Measurements from ENCODE around the gene CAMTA1. TPM values are rescaled to one million over a fixed set of nuclear protein-coding genes. Genes with fewer than 3 reads are reported as not detected.

CAMTA1 gene
- total and polyA plus RNA-seq, 2 experiments from 2014 or later, result 89.0 to 145 TPM

- Histone ChIP-seq H3K79me2 (no peaks in the 10 kb centered on the region), H3K4me3 (no peak overlapping the region), H4K20me1 (ENCODE audit: insufficient read depth, poor library complexity, severe bottlenecking) (no peaks in the 10 kb centered on the region), H3K36me3 (replicated peaks; ENCODE audit: insufficient read depth, low read depth) (no peaks in the 10 kb centered on the region), H3K27ac (no peak overlapping the region), H3K4me2 (no peak overlapping the region), H3K4me1 (ENCODE audit: insufficient read depth) (no peaks in the 10 kb centered on the region), H2AFZ (no peak overlapping the region), H3K9me3 (ENCODE audit: low read depth) (no peaks in the 10 kb centered on the region), H3K9me2 (replicated peaks; ENCODE audit: insufficient read depth) (no peaks in the 10 kb centered on the region), H3K27me3 (no peaks in the 10 kb centered on the region)
- WGBS (ENCODE audit: low lambda C conversion rate, missing lambda C conversion rate), result 91% methylated on average over 15 of the region's 15 CpGs
- TF ChIP-seq EZH2 (IDR thresholded peaks at IDR 0.05; ENCODE audit: borderline replicate concordance) (no peak), CTCF (IDR thresholded peaks at IDR 0.05; ENCODE audit: poor library complexity) (no peak), EZH2phosphoT487 (IDR thresholded peaks at IDR 0.05; ENCODE audit: low read depth, severe bottlenecking, unreplicated experiment) (no peak)
- DNase-seq (ENCODE audit: low spot score), result no peak
Measured at GRCh38 chr1:7232441-7233236, 447.4 kb downstream of the CAMTA1 start.

GRCh38 chr1:7233237-7233540 is 447.9 kb downstream of the CAMTA1 start:
- Histone ChIP-seq H2AFZ (no peak overlapping the region), H3K4me1 (ENCODE audit: insufficient read depth) (no peaks in the 10 kb centered on the region), H3K9me2 (replicated peaks; ENCODE audit: insufficient read depth) (no peaks in the 10 kb centered on the region), H3K36me3 (replicated peaks; ENCODE audit: insufficient read depth, low read depth) (no peaks in the 10 kb centered on the region), H3K4me2 (no peak overlapping the region), H3K79me2 (no peaks in the 10 kb centered on the region), H3K27me3 (no peaks in the 10 kb centered on the region), H4K20me1 (ENCODE audit: insufficient read depth, poor library complexity, severe bottlenecking) (no peaks in the 10 kb centered on the region), H3K4me3 (no peak overlapping the region), H3K9me3 (ENCODE audit: low read depth) (no peaks in the 10 kb centered on the region), H3K27ac (no peak overlapping the region)
- no peak for DNase-seq (ENCODE audit: low spot score)
- no peak for TF ChIP-seq EZH2 (IDR thresholded peaks at IDR 0.05; ENCODE audit: borderline replicate concordance)
- no peak for TF ChIP-seq CTCF (IDR thresholded peaks at IDR 0.05; ENCODE audit: poor library complexity)
- no peak for TF ChIP-seq EZH2phosphoT487 (IDR thresholded peaks at IDR 0.05; ENCODE audit: low read depth, severe bottlenecking, unreplicated experiment)
- 96% methylated on average over 6 of the region's 6 CpGs for WGBS (ENCODE audit: low lambda C conversion rate, missing lambda C conversion rate)

- H3K9me3 ChIP-seq (ENCODE audit: low read depth), result no peaks in the 10 kb centered on the region
- no peaks in the 10 kb centered on the region for H3K79me2 ChIP-seq
- no peaks in the 10 kb centered on the region for H3K27me3 ChIP-seq
- no peak for TF ChIP-seq EZH2 (IDR thresholded peaks at IDR 0.05; ENCODE audit: borderline replicate concordance)
- no peak for TF ChIP-seq EZH2phosphoT487 (IDR thresholded peaks at IDR 0.05; ENCODE audit: low read depth, severe bottlenecking, unreplicated experiment)
- TF ChIP-seq CTCF (IDR thresholded peaks at IDR 0.05; ENCODE audit: poor library complexity), result no peak
- no peak overlapping the region for H3K4me2 ChIP-seq
- H3K27ac ChIP-seq, result no peak overlapping the region
- H2AFZ ChIP-seq, result no peak overlapping the region
- no peak for DNase-seq (ENCODE audit: low spot score)
- H3K9me2 ChIP-seq (replicated peaks; ENCODE audit: insufficient read depth), result no peaks in the 10 kb centered on the region
- no peak overlapping the region for H3K4me3 ChIP-seq
- no peaks in the 10 kb centered on the region for H3K4me1 ChIP-seq (ENCODE audit: insufficient read depth)
- H4K20me1 ChIP-seq (ENCODE audit: insufficient read depth, poor library complexity, severe bottlenecking), result no peaks in the 10 kb centered on the region
- WGBS (ENCODE audit: low lambda C conversion rate, missing lambda C conversion rate), result 90% methylated on average over 28 of the region's 28 CpGs
- H3K36me3 ChIP-seq (replicated peaks; ENCODE audit: insufficient read depth, low read depth), result no peaks in the 10 kb centered on the region
Measured at GRCh38 chr1:7233646-7234470, 448.6 kb downstream of the CAMTA1 start.

Measured in hepatocyte (in vitro differentiated cells).